Stimulated activated CD8-positive, alpha-beta memory T cell treated with anti-CD3 and anti-CD28 coated beads, Interleukin-12 subunit alpha, Interleukin-12 subunit beta, amount 100 ng/mL, for 24 hours (primary cell): ENCODE data around the gene FBXL3.
"Not testable (repeated sequence)": the region's sequence is repeated elsewhere in the genome, so short reads cannot be mapped to it uniquely, and the experiment has no call there.

Experiments used
- DNase-seq: peaks from one replicate; pipeline ENCODE4 v3.0.0-alpha.2; 2020; ENCODE audit errors: extremely low read depth

Gene FBXL3

DNA sequence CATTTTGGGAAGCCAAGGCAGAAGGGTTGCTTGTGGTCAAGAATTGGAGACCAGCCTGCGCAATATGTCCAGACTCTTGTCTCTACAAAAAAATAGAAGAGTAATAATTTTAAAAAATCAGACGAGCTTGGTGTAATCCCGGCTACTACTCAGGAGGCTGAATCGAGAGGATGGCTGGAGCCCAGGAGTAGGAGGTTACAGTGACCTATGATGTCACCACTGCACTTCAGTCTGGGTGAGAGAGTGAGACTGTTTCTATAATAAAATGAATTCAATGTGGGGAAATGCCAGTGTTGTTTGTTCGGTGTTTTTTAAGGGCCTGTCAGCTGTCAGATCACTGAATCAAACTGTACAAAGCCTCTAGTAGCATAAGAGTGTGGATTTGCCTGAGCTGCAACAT lies 1.2 kb upstream of the FBXL3 start:
- no peak for DNase-seq

GRCh38 chr13:77026255-77026860 lies 601 bp downstream of the FBXL3 start:
- peak; percentile 40 for DNase-seq

DNA sequence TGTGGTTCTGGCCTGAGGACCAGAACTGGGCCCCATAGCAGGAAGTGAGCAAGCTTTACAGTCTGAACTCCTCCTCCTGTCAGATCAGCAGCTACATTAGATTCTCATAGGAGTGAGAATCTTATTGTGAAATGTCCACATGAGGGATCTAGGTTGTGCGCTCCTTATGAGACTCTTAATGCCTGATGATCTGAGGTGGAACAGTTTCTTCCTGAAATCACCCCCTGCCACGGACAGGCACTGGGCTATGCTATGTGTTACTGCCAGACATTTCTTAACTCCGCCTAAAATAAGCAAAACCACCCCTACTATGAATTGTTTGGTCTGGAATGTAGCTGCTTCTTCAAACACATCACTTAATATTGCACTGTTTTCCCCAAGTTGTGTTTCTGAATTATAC lies 4.6 kb downstream of the FBXL3 start:
- no peak for DNase-seq

GRCh38 chr13:77019756-77020155 lies 7.2 kb downstream of the FBXL3 start:
- no peak for DNase-seq

DNA sequence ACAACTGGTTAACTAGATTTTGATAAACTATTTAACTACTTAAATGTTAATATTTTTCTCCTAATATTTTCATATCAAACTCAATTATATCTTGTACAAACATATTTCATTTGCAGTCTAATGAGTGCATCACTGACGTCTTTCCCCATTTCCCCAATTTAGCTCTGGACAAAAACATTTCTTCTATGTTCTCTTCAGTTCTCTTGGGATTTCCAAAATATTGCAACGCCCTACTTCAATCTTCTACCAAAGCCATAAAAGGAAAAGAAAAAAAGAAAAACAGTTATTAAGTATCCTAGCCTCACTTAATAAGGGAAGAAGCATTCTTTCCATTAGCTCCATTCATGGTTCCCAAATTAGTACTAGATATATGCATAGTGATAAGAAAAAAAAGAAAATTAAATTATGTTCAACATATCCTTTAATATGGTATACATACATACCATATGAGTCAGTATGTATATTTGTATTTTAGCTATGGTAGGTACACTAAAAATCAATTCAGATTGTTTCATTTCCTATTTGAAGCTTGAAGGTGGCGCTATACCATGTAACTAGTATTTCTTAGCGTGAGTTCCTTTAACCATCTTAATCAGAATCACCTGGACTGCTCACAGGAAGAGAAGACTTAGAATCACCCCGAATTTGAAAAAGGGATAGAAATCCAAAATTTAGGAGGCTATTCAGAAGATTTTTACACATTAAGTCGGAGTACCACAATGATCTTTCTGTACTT lies 9.9 kb downstream of the FBXL3 start:
- DNase-seq: no peak

GRCh38 chr13:77016251-77016812 lies 10.6 kb downstream of the FBXL3 start:
- DNase-seq: no peak

GRCh38 chr13:77014906-77015685 lies 11.9 kb downstream of the FBXL3 start:
- no peak for DNase-seq

DNA sequence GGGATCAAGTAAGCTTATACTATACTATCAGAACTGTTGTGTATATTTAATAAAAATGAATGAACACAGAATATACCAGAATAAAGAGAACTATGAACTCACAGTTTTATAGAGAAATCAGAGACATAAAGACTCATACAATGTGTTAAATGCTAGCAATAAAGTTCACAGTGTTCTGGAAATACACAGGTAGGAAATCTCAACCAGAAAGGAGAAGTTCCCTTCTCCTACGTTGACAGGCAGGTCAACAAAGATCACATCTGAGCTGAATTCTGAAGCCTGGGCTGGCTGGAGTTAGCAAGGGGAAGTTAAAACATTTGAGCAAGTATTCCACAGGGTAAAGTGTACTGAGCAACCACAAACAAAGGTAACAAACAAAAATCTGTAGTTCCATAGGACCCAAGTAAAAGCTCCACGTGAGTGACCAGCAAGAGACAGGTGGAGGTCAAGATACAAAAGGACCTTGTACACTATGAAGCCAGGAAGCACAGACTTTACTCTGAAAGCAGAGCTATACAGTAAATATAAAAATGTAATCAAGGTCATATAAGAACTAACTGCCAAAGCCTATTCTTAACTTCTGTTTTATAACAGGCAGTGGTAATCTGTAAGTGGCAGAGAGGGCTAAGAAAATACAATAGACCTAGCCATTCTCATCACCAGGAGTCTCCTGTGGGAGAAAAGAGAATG lies 13.0 kb downstream of the FBXL3 start:
- DNase-seq: no peak

DNA sequence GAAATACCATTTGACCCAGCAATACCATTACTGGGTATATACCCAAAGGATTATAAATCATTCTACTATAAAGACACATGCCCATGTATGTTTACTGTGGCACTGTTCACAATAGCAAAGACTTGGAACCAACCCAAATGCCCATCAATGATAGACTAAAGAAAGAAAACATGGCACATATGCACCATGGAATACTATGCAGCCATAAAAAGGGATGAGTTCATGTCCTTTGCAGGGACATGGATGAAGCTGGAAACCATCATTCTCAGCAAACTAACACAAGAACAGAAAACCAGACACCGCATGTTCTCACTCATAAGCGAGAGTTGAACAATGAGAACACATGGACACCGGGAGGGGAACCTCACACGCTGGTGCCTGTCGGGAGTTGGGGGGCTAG lies 17.2 kb downstream of the FBXL3 start:
- DNase-seq: not testable (repeated sequence)

- DNase-seq: no peak
Measured at GRCh38 chr13:77009011-77009410, 17.9 kb downstream of the FBXL3 start.

DNA sequence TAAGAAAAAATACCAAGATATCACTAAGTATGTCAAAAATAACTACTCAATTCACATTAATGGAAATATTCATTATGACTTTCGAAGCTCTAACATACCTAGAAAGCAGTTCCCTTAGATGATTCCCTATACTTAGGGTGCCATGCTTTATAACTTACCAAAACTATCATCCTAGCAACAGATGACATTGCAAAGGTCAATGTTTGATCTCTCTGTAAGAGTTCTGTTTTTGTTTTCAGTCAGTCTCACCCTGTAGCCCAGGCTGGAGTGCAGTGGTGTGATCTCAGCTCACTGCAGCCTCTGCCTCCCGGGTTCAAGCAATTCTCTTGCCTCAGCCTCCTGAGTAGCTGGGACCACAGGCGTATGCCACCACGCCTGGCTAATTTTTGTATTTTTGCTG lies 18.6 kb downstream of the FBXL3 start:
- DNase-seq: not testable (repeated sequence)

DNA sequence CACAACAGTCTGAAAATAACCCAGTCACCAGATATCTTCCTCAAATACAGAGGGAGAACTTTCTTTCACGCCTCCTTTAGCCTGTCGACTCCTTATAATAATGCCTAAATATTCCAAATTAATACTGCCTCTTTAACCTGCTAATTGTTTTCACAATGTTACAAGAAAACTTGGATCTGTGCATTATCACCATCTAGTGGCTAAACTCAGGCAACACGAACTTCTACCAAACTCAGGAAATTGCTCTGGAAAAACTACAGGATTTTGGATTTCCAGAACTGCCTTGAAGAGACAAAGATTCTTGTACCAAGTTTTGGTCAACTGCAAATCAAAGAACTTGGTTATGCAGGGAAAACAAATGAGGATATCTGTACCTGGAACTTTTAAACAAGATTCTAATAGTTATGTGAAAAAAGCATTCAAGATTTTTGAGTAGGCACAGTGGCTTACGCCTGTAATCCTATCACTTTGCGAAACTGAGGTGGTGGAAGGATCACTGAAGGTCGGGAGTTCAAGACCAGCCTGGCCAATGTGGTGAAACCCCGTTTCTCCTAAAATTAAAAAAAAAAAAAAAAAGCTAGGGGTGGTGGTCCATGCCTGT lies 24.3 kb downstream of the FBXL3 start:
- no peak for DNase-seq

DNA sequence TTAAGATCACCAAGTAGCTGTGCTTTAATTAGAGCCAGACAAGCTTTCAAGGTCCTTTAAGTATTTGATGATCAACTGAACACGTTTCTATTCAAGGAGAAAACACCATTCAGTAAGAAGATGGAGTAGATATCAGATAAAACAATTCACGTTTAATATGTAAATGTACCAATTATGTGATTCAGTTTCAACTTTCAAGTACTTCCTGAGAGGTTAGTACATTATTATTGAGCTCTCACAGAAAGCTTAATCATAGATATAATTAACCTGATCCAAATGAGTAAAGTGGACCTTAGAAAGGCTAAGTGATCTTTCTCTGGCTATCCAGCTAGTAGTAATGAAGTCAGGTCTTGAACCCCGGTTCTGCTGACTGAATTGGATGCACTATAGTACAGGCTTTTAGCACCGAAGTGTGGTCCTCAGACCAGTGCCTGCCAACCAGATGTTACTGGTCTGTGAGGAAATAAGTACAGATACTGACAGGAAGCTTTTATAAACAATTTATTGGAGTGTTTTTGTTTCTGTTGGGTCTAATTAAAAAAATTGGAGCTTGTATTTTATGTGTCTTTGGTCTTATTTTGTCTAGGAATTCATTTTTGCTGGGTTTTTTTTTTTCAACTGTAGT lies 24.9 kb downstream of the FBXL3 start:
- no peak for DNase-seq

DNA sequence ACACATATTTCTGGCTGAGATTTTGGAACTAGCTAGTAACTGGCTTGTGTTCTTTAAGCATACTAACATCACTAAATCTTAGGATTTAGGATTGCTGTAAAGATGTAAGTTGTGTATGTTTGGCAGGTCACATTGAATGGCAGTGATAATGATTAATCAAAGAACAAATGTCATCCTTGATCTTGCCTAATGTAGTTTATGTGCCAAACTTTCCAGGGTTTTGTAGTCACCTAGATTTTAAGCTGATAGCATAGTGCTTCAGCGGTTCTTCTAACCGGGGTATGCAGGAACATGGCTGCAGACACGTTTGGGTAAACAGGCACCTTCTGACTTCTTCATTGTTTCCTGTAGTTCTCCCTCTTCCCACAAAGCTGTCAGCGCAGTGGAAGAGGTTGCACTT lies 25.4 kb downstream of the FBXL3 start:
- no peak for DNase-seq

DNA sequence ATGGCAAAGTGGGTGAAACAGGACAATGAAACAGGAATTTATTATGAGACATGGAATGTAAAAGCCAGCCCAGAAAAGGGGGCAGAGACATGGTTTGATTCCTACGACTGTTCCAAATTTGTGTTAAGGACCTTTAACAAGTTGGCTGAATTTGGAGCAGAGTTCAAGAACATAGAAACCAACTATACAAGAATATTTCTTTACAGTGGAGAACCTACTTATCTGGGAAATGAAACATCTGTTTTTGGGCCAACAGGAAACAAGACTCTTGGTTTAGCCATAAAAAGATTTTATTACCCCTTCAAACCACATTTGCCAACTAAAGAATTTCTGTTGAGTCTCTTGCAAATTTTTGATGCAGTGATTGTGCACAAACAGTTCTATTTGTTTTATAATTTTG lies 26.5 kb downstream of the FBXL3 start:
- DNase-seq: no peak

GRCh38 chr13:76994281-76994680 lies 32.7 kb downstream of the FBXL3 start:
- DNase-seq: no peak

GRCh38 chr13:76993473-76993872 lies 33.5 kb downstream of the FBXL3 start:
- no peak for DNase-seq

GRCh38 chr13:76993021-76993420 lies 33.9 kb downstream of the FBXL3 start:
- DNase-seq: no peak

DNA sequence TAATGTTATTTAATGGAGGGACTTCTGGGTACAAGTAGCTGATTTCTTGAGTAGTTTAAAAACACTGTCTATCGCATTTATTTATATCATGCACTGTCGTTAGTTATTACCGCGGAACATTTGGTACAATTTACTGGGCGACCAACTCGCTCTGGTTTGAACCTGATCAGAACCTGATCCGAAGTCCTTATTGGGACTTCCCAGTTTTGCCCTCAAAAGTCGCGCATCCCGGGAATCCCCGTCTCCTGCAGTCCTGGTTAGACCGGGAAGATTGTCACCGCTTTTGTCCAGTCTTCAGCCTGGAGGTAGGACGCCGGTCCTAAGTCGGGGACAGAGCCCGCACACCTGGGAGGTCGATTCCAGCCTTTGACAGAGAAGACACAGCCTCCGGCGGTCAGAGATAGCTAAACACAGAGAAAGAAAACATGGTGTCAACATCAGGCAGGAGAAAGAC lies 34.4 kb downstream of the FBXL3 start:
- DNase-seq: no peak

GRCh38 chr13:76991796-76992547 lies 35.0 kb downstream of the FBXL3 start, which contains the start of gene CLN5:
Gene CLN5 (plus strand): TSS chr13:76992081. CDS start chr13:76992099, 18 bp downstream.
- peak; percentile 79 for DNase-seq
